Measurements from ENCODE around the gene PIGT. TPM values are rescaled to one million over a fixed set of nuclear protein-coding genes. Genes with fewer than 3 reads are reported as not detected.

PIGT gene
- polyA plus RNA-seq, 3 donors, result 49.2 to 87.6 (median 59.7) TPM

- Histone ChIP-seq H3K9ac (ENCODE audit: insufficient read depth, low read length, poor library complexity, severe bottlenecking) (no peak overlapping the region), H3K9me3 (replicated peaks in 1 of 2; ENCODE audit: control insufficient read depth in 1 of 2, insufficient read depth in 1 of 2, low read length in 2 of 2) (no peaks in the 10 kb centered on the region), H2AFZ (ENCODE audit: insufficient read depth, low read depth, low read length, poor library complexity, severe bottlenecking) (no peak overlapping the region), H3K36me3 (replicated peaks in 1 of 2; ENCODE audit: control insufficient read depth in 1 of 2, insufficient read depth in 2 of 2, low read length in 2 of 2) (peaks cover 60 to 80% of the 10 kb centered on the region in 2 donors), H4K20me1 (ENCODE audit: insufficient read depth, low read length) (no peaks in the 10 kb centered on the region), H3K27me3 (ENCODE audit: control insufficient read depth in 2 of 2, insufficient read depth in 2 of 2, low read length in 2 of 2) (no peaks in the 10 kb centered on the region), H3K4me2 (replicated peaks; ENCODE audit: extremely low read depth, low read length, poor library complexity, severe bottlenecking) (no peak overlapping the region), H3K27ac (ENCODE audit: low read depth in 1 of 2, low read length in 2 of 2) (no peak overlapping the region), H3K4me3 (replicated peaks in 1 of 3; ENCODE audit: low read depth in 2 of 3, low read length in 3 of 3) (no peak overlapping the region), H3K4me1 (ENCODE audit: control insufficient read depth in 1 of 2, insufficient read depth in 2 of 2, low read length in 2 of 2) (no peaks in the 10 kb centered on the region), H3K79me2 (ENCODE audit: insufficient read depth, low read length) (no peaks in the 10 kb centered on the region)
- Mint-ChIP-seq H3K27me3 (ENCODE audit: low read depth in 3 of 3) (peaks cover 0 to 2% (median 0%) of the 10 kb centered on the region in 3 donors), H3K4me1 (no peaks in the 10 kb centered on the region), H3K27ac (peak overlapping the region in 1 of 7 donors; percentile 68), H3K4me3 (no peak overlapping the region), H3K36me3 (peaks cover 67 to 71% of the 10 kb centered on the region in 2 donors), H3K9me3 (no peaks in the 10 kb centered on the region)
- DNase-seq, result no peak
- 97% methylated on average over 11 of the region's 17 CpGs for WGBS (ENCODE audit: insufficient coverage)
- intact Hi-C loops (cut with micrococcal nuclease), result no loop called here
- no peak for TF ChIP-seq CTCF (IDR thresholded peaks at IDR 0.05)
These were observed 9.6 kb downstream of the PIGT start for GRCh38 chr20:45425561-45425960.

GRCh38 chr20:45426320-45427016 lies 10.5 kb downstream of the PIGT start:
- Histone ChIP-seq H3K4me3 (replicated peaks in 1 of 3; ENCODE audit: low read depth in 2 of 3, low read length in 3 of 3) (no peak overlapping the region), H3K4me2 (replicated peaks; ENCODE audit: extremely low read depth, low read length, poor library complexity, severe bottlenecking) (no peak overlapping the region), H3K27ac (ENCODE audit: low read depth in 1 of 2, low read length in 2 of 2) (no peak overlapping the region), H3K27me3 (ENCODE audit: control insufficient read depth in 2 of 2, insufficient read depth in 2 of 2, low read length in 2 of 2) (no peaks in the 10 kb centered on the region), H3K36me3 (replicated peaks in 1 of 2; ENCODE audit: control insufficient read depth in 1 of 2, insufficient read depth in 2 of 2, low read length in 2 of 2) (peaks cover 51 to 73% of the 10 kb centered on the region in 2 donors), H3K4me1 (ENCODE audit: control insufficient read depth in 1 of 2, insufficient read depth in 2 of 2, low read length in 2 of 2) (no peaks in the 10 kb centered on the region), H3K9me3 (replicated peaks in 1 of 2; ENCODE audit: control insufficient read depth in 1 of 2, insufficient read depth in 1 of 2, low read length in 2 of 2) (no peaks in the 10 kb centered on the region), H3K9ac (ENCODE audit: insufficient read depth, low read length, poor library complexity, severe bottlenecking) (no peak overlapping the region), H3K79me2 (ENCODE audit: insufficient read depth, low read length) (no peaks in the 10 kb centered on the region), H4K20me1 (ENCODE audit: insufficient read depth, low read length) (no peaks in the 10 kb centered on the region), H2AFZ (ENCODE audit: insufficient read depth, low read depth, low read length, poor library complexity, severe bottlenecking) (no peak overlapping the region)
- Mint-ChIP-seq H3K4me3 (no peak overlapping the region), H3K27me3 (ENCODE audit: low read depth in 3 of 3) (peaks cover 0 to 2% (median 0%) of the 10 kb centered on the region in 3 donors), H3K9me3 (no peaks in the 10 kb centered on the region), H3K36me3 (peaks cover 60 to 65% of the 10 kb centered on the region in 2 donors), H3K4me1 (no peaks in the 10 kb centered on the region), H3K27ac (peak overlapping the region in 1 of 7 donors; percentile 61)
- WGBS (ENCODE audit: insufficient coverage), result 77% methylated on average over 3 of the region's 5 CpGs
- no peak for DNase-seq
- TF ChIP-seq CTCF (IDR thresholded peaks at IDR 0.05), result no peak
- intact Hi-C loops (cut with micrococcal nuclease), result no loop called here
